BE2C (cell line): ENCODE results near the gene ST6GALNAC4.

Experiments
- DNase-seq: peaks from one replicate; pipeline ENCODE4 v3.0.0-alpha.2; 2020
- H3K27me3 ChIP-seq: fragments of 250-450 bp; sonication (Bioruptor Pico); 2 replicates; pipeline ENCODE4 v1.5.1; 2020; ENCODE audit warnings: mild to moderate bottlenecking
- H3K36me3 ChIP-seq: fragments of 250-450 bp; sonication (Bioruptor Pico); 2 replicates; pipeline ENCODE4 v1.5.1; 2020; ENCODE audit warnings: mild to moderate bottlenecking
- H3K4me1 ChIP-seq: fragments of 250-450 bp; sonication (Bioruptor Pico); 2 replicates; pipeline ENCODE4 v1.5.1; 2020
- H3K4me3 ChIP-seq: 2 replicates; pipeline ENCODE4 v1.5.1; 2011; ENCODE audit warnings: low read depth, low read length
- H3K9me3 ChIP-seq: fragments of 250-450 bp; sonication (Bioruptor Pico); 2 replicates; pipeline ENCODE4 v1.5.1; 2020
- CTCF ChIP-seq: IDR thresholded peaks from 2 replicates; pipeline ENCODE4 v1.5.1; 2012; ENCODE audit warnings: mild to moderate bottlenecking, low read depth, low read length

Gene ST6GALNAC4

GRCh38 chr9:127903557-127904475 lies 13.0 kb downstream of the ST6GALNAC4 start:
- Histone ChIP-seq H3K4me3 (no peak overlapping the region), H3K36me3 (no peaks in the 10 kb centered on the region), H3K4me1 (peaks cover 12% of the 10 kb centered on the region), H3K27me3 (no peaks in the 10 kb centered on the region), H3K9me3 (no peaks in the 10 kb centered on the region)
- TF ChIP-seq CTCF: no peak
- DNase-seq: no peak

- DNase-seq: peak; percentile 86
- peaks cover 9% of the 10 kb centered on the region; the same call in 1 of the 2 replicates for H3K4me1 ChIP-seq
- TF ChIP-seq CTCF: no peak
- H3K9me3 ChIP-seq: no peaks in the 10 kb centered on the region
- no peaks in the 10 kb centered on the region for H3K27me3 ChIP-seq
- H3K4me3 ChIP-seq: peak within 1 kb of the TSS; percentile 87
- H3K36me3 ChIP-seq: peaks cover 25% of the 10 kb centered on the region
These were observed 17.5 kb downstream of the ST6GALNAC4 start, which contains the start of gene ST6GALNAC6 for GRCh38 chr9:127899128-127899943. Gene ST6GALNAC6 (minus strand): TSS chr9:127899603. CDS start chr9:127897981, 1,622 bp downstream.

GRCh38 chr9:127898433-127899127 lies 18.3 kb downstream of the ST6GALNAC4 start:
- Histone ChIP-seq H3K27me3 (no peaks in the 10 kb centered on the region), H3K4me3 (peak overlapping the region; percentile 87), H3K4me1 (peaks cover 6% of the 10 kb centered on the region; the same call in 1 of the 2 replicates), H3K36me3 (peaks cover 32% of the 10 kb centered on the region), H3K9me3 (no peaks in the 10 kb centered on the region)
- TF ChIP-seq CTCF: no peak
- peak; percentile 53 for DNase-seq

- H3K4me1 ChIP-seq: peaks cover 6% of the 10 kb centered on the region; the same call in 1 of the 2 replicates
- peak; percentile 88 for DNase-seq
- H3K9me3 ChIP-seq: no peaks in the 10 kb centered on the region
- no peaks in the 10 kb centered on the region for H3K27me3 ChIP-seq
- peaks cover 46% of the 10 kb centered on the region for H3K36me3 ChIP-seq
- no peak for TF ChIP-seq CTCF
- H3K4me3 ChIP-seq: no peak overlapping the region; the same call in 1 of the 2 replicates
These were observed 19.6 kb downstream of the ST6GALNAC4 start for GRCh38 chr9:127897193-127897692.

GRCh38 chr9:127896395-127897192 lies 20.2 kb downstream of the ST6GALNAC4 start:
- DNase-seq: no peak
- H3K36me3 ChIP-seq: peaks cover 48% of the 10 kb centered on the region
- no peaks in the 10 kb centered on the region for H3K27me3 ChIP-seq
- no peak overlapping the region; the same call in 1 of the 2 replicates for H3K4me3 ChIP-seq
- H3K9me3 ChIP-seq: no peaks in the 10 kb centered on the region
- H3K4me1 ChIP-seq: peaks cover 6% of the 10 kb centered on the region; the same call in 1 of the 2 replicates
- TF ChIP-seq CTCF: no peak
